HG03108 (cell line): ENCODE measurements around the gene SCAF4.
"Not testable (repeated sequence)": the region's sequence is repeated elsewhere in the genome, so short reads cannot be mapped to it uniquely, and the experiment has no call there.

Source experiments
- ATAC-seq: cut with Tn5 transposase; IDR thresholded peaks from one replicate; pipeline ENCODE4 v1.9.1; 2021; ENCODE audit warnings: moderate library complexity; ENCODE audit not compliant: unreplicated experiment

SCAF4 gene

GRCh38 chr21:31651491-31651890 is 80.4 kb downstream of the SCAF4 start:
- ATAC-seq = not testable (repeated sequence)

- no peak for ATAC-seq
These were observed 81.0 kb downstream of the SCAF4 start for GRCh38 chr21:31650930-31651329.

- ATAC-seq = no peak
These were observed 84.3 kb downstream of the SCAF4 start for GRCh38 chr21:31647650-31648049.

GRCh38 chr21:31644643-31645042 is 87.3 kb downstream of the SCAF4 start:
- no peak for ATAC-seq

- no peak for ATAC-seq
These were observed 90.4 kb downstream of the SCAF4 start for GRCh38 chr21:31641416-31641922.

GRCh38 chr21:31636874-31637273 is 95.0 kb downstream of the SCAF4 start:
- no peak for ATAC-seq

GRCh38 chr21:31634993-31635392 is 96.9 kb downstream of the SCAF4 start:
- ATAC-seq = no peak

GRCh38 chr21:31631881-31632280 is 100.0 kb downstream of the SCAF4 start:
- not testable (repeated sequence) for ATAC-seq

- ATAC-seq = no peak
These were observed 101.8 kb downstream of the SCAF4 start for GRCh38 chr21:31629972-31630711.

GRCh38 chr21:31624961-31625491 is 106.9 kb downstream of the SCAF4 start:
- ATAC-seq = no peak

GRCh38 chr21:31624181-31624580 is 107.7 kb downstream of the SCAF4 start:
- ATAC-seq = no peak

GRCh38 chr21:31623664-31624063 is 108.3 kb downstream of the SCAF4 start:
- ATAC-seq = no peak

- ATAC-seq = no peak
These were observed 109.5 kb downstream of the SCAF4 start for GRCh38 chr21:31622397-31622796.
